Spleen (tissue), 11 donors: Measurements from ENCODE around the gene HOXA13. TPM values are rescaled to one million over a fixed set of nuclear protein-coding genes. Genes with fewer than 3 reads are reported as not detected.

Experiments
- DNase-seq: peaks from one replicate; pipeline ENCODE4 v3.0.0-alpha.2; 2020
- H3K27ac ChIP-seq, 8 donors: fragments of 200-600 bp; sonication (generic) in 7 of 8; 1 replicate in 4 of 8; 2 replicates in 4 of 8; pipeline versions ENCODE4 v1.5.0 to v1.8.0; 2016 to 2021; ENCODE audit warnings: inconsistent platforms in 4 of 8, mild to moderate bottlenecking in 4 of 8, moderate library complexity in 1 of 8
- H3K27me3 ChIP-seq, 7 donors: fragments of 200-600 bp; sonication (generic) in 6 of 7; replicated peaks in 1 of 7; 1 replicate in 4 of 7; 2 replicates in 3 of 7; pipeline versions ENCODE4 v1.5.0 to v1.8.0; 2016 to 2021; ENCODE audit warnings: inconsistent platforms in 3 of 7, mild to moderate bottlenecking in 1 of 7
- H3K36me3 ChIP-seq, 6 donors: fragments of 200-600 bp; sonication (generic) in 5 of 6; 1 replicate in 4 of 6; 2 replicates in 2 of 6; pipeline versions ENCODE4 v1.5.0 to v1.8.0; 2016 to 2021; ENCODE audit warnings: inconsistent platforms in 2 of 6
- H3K4me1 ChIP-seq, 6 donors: fragments of 200-600 bp; sonication (generic) in 5 of 6; 1 replicate in 3 of 6; 2 replicates in 3 of 6; pipeline versions ENCODE4 v1.5.0 to v1.8.0; 2016 to 2021; ENCODE audit warnings: inconsistent platforms in 3 of 6
- H3K4me3 ChIP-seq, 8 donors: fragments of 200-600 bp; sonication (generic) in 7 of 8; 1 replicate in 4 of 8; 2 replicates in 4 of 8; pipeline versions ENCODE4 v1.5.0 to v1.8.0; 2016 to 2021; ENCODE audit warnings: inconsistent platforms in 4 of 8, mild to moderate bottlenecking in 4 of 8, moderate library complexity in 2 of 8
- H3K9me3 ChIP-seq, 8 donors: fragments of 200-600 bp; sonication (generic) in 7 of 8; 1 replicate in 4 of 8; 2 replicates in 4 of 8; pipeline versions ENCODE4 v1.5.0 to v1.8.0; 2016 to 2021; ENCODE audit warnings: inconsistent platforms in 4 of 8
- CTCF ChIP-seq, 11 experiments: fragments of 200-600 bp in 7 of 11; fragments of 450-650 bp in 4 of 11; sonication (generic) in 4 of 11; IDR thresholded peaks in 8 of 11; conservative IDR thresholded peaks in 3 of 11; 1 replicate in 7 of 11; 2 replicates in 4 of 11; pipeline versions ENCODE4 v1.4.0 to v1.8.0; 2016 to 2021; ENCODE audit warnings: antibody characterized with exemption in 11 of 11, inconsistent platforms in 4 of 11, mild to moderate bottlenecking in 1 of 11
- POLR2A ChIP-seq, 3 donors: fragments of 450-650 bp; IDR thresholded peaks; one replicate each; pipeline ENCODE4 v1.5.1; 2017; ENCODE audit warnings: antibody characterized with exemption in 3 of 3, mild to moderate bottlenecking in 1 of 3
- POLR2AphosphoS5 ChIP-seq, 3 donors: sonication (generic); formaldehyde crosslinking; IDR thresholded peaks; one replicate each; pipeline ENCODE4 v1.5.1; 2017; ENCODE audit warnings: antibody characterized with exemption in 3 of 3
- WGBS, 5 donors: extraction: QIAGEN DNeasy Blood & Tissue Kit in 3 of 5; methylation state at CpG; one replicate each; pipeline versions ENCODE4 v1.1.5 to v1.1.7; 2013 to 2018; 5-methylcytosine and 5-hydroxymethylcytosine counted together
- intact Hi-C: fragments of 100-400 bp; cut with DNase I; formaldehyde crosslinking; loops from one replicate; pipeline ENCODE4 v1.15.0; 2023; ENCODE audit warnings: low total_unique reads
- polyA plus RNA-seq, 3 donors: library from polyadenylated mRNA; stranded (reverse); fragments of 200-250 nt; gene quantifications; one replicate each; pipeline ENCODE4 v1.2.1, GENCODE V29; 2013
- total RNA-seq, 7 donors: library from RNA; depleted of rRNA in 3 of 7; stranded (reverse); fragments of >200 nt in 3 of 7; fragmentation: NEBNext Ultra II Directional in 4 of 7; extraction: Animal tissue kit (Norgen Biotek cat#: 25700) in 4 of 7; gene quantifications; one replicate each; pipeline versions ENCODE4 v1.1.0 to v1.2.1, GENCODE V29; 2016 to 2021
- donor health status: healthy with polysubstance abuse.
- donor health status: DM: no; HTN: no; CAD: no; lungs with moderate emphysema.
- donor health status: DM: no; HTN: no; CAD: no.
- donor health status: Bipolar disorder and iron deficiency.
- donor health status: healthy.
- donor health status: DM: no; HTN: no; CAD: no.
- donor health status: DM: yes; HTN: yes; CAD: no.

Gene HOXA13
- total and polyA plus RNA-seq, 10 donors: not detected

GRCh38 chr7:27213433-27214238, 13.7 kb upstream of the HOXA13 start:
- Histone ChIP-seq H3K4me3 (peak overlapping the region in 2 of 8 donors; percentile 7 to 21), H3K27ac (no peak overlapping the region), H3K27me3 (peaks cover 9 to 100% (median 70%) of the 10 kb centered on the region in 7 donors), H3K4me1 (peaks cover 5 to 28% (median 20%) of the 10 kb centered on the region in 6 donors), H3K9me3 (no peaks in the 10 kb centered on the region), H3K36me3 (no peaks in the 10 kb centered on the region)
- intact Hi-C loops: no loop called here
- DNase-seq: peak; percentile 73
- 38 to 70% (median 47%) methylated on average over 24 to 50 of the region's 50 CpGs for WGBS, 5 donors
- TF ChIP-seq POLR2A (IDR thresholded peaks at IDR 0.05) (no peak), POLR2AphosphoS5 (IDR thresholded peaks at IDR 0.05) (no peak), CTCF (IDR thresholded peaks at IDR 0.05 in 8 of 11, conservative IDR thresholded peaks at IDR 0.05 in 3 of 11) (no peak)

GRCh38 chr7:27212497-27213432, 12.9 kb upstream of the HOXA13 start:
- no peaks in the 10 kb centered on the region for H3K36me3 ChIP-seq
- H3K9me3 ChIP-seq: no peaks in the 10 kb centered on the region
- peak; percentile 69 for DNase-seq
- intact Hi-C loops: no loop called here
- H3K27ac ChIP-seq: no peak overlapping the region
- 6 to 15% (median 8%) methylated on average over 32 to 52 of the region's 52 CpGs for WGBS, 5 donors
- peaks cover 9 to 100% (median 74%) of the 10 kb centered on the region in 7 donors for H3K27me3 ChIP-seq
- peak overlapping the region in 2 of 8 donors; percentile 7 to 21 for H3K4me3 ChIP-seq
- H3K4me1 ChIP-seq: peaks cover 5 to 28% (median 20%) of the 10 kb centered on the region in 6 donors
- peak in 1 of 11 experiments; percentile 8 for TF ChIP-seq CTCF (IDR thresholded peaks at IDR 0.05 in 8 of 11, conservative IDR thresholded peaks at IDR 0.05 in 3 of 11)
- no peak for TF ChIP-seq POLR2AphosphoS5 (IDR thresholded peaks at IDR 0.05)

- Histone ChIP-seq H3K4me3 (no peak overlapping the region), H3K9me3 (no peaks in the 10 kb centered on the region), H3K4me1 (peaks cover 5 to 28% (median 20%) of the 10 kb centered on the region in 6 donors), H3K27ac (no peak overlapping the region), H3K27me3 (peaks cover 9 to 100% (median 78%) of the 10 kb centered on the region in 7 donors), H3K36me3 (no peaks in the 10 kb centered on the region)
- WGBS, 5 donors: 19 to 40% (median 29%) methylated on average over 3 of the region's 3 CpGs
- DNase-seq: no peak
- peak in 1 of 3 donors; percentile 45 for TF ChIP-seq POLR2AphosphoS5 (IDR thresholded peaks at IDR 0.05)
- TF ChIP-seq CTCF (IDR thresholded peaks at IDR 0.05 in 8 of 11, conservative IDR thresholded peaks at IDR 0.05 in 3 of 11): no peak
- intact Hi-C loops: no loop called here
Measured at GRCh38 chr7:27211764-27212204, 11.9 kb upstream of the HOXA13 start.
